Endothelial cell of umbilical vein (primary cell): ENCODE measurements around the gene MADCAM1. TPM values are rescaled to one million over a fixed set of nuclear protein-coding genes. Genes with fewer than 3 reads are reported as not detected.

Experiments
- BruUV-seq: library from RNA; stranded (reverse); fragments of 400-500 nt; replicated peaks from 2 replicates; lab custom pipeline; 2021; lab: Mats Ljungman, UMichigan
- CTCF ChIA-PET: fragments of 300-600, 350-600 bp; sonication (Branson Sonifier 250); formaldehyde crosslinking; loops from one replicate; lab custom pipeline; 2021; ENCODE audit warnings: antibody characterized with exemption, inconsistent platforms; lab: Charles Lee
- POLR2A ChIA-PET: fragments of 300-600, 350-600 bp; sonication (Branson Sonifier 250); formaldehyde crosslinking; loops from one replicate; lab custom pipeline; 2021; ENCODE audit warnings: antibody characterized with exemption, inconsistent platforms; lab: Charles Lee
- DNase-seq: peaks from one replicate; pipeline ENCODE4 v3.0.0-alpha.2; 2011; ENCODE audit warnings: low read depth, low spot score
- FAIRE-seq: peaks from 2 replicates; lab custom pipeline; 2011; peaks lifted over from hg19 to GRCh38; lab: Jason Lieb, UNC
- H2AFZ ChIP-seq: 2 replicates; pipeline ENCODE4 v1.6.0; 2012; ENCODE audit warnings: low read depth, low read length, control low read depth, inconsistent platforms
- H3K27ac ChIP-seq: 2 replicates; pipeline ENCODE4 v1.5.1; 2011; ENCODE audit warnings: low read depth, mild to moderate bottlenecking, control low read depth, low read length, moderate library complexity; ENCODE audit not compliant: insufficient read depth
- H3K27me3 ChIP-seq, 2 experiments: 2 replicates each; pipeline versions ENCODE4 v1.6.0 to v1.6.1; 2011; ENCODE audit warnings: low read length in 2 of 2, mixed read lengths in 1 of 2; ENCODE audit not compliant: control insufficient read depth in 2 of 2, insufficient read depth in 2 of 2
- H3K36me3 ChIP-seq, 2 experiments: 2 replicates in 1 of 2; 3 replicates in 1 of 2; pipeline ENCODE4 v1.5.1; 2011; ENCODE audit warnings: low read length in 2 of 2, mild to moderate bottlenecking in 1 of 2, moderate library complexity in 1 of 2; ENCODE audit not compliant: control insufficient read depth in 2 of 2, insufficient read depth in 2 of 2; ENCODE audit errors: extremely low read depth in 1 of 2
- H3K4me1 ChIP-seq: 3 replicates; pipeline ENCODE4 v1.5.1; 2011; ENCODE audit warnings: mild to moderate bottlenecking, low read length; ENCODE audit not compliant: control insufficient read depth, insufficient read depth; ENCODE audit errors: extremely low read depth
- H3K4me2 ChIP-seq: 2 replicates; pipeline ENCODE4 v1.6.1; 2011; ENCODE audit warnings: low read length, control low read depth, mixed read lengths; ENCODE audit not compliant: insufficient read depth
- H3K4me3 ChIP-seq, 3 experiments: fragments of 200-600 bp in 1 of 3; sonication (generic), shearing (Covaris generic) in 1 of 3; replicated peaks in 1 of 3; 2 replicates each; pipeline ENCODE4 v1.5.1; 2011 to 2016; ENCODE audit warnings: control low read depth in 3 of 3, low read length in 3 of 3, mild to moderate bottlenecking in 2 of 3, inconsistent platforms in 1 of 3, low read depth in 1 of 3, moderate library complexity in 1 of 3; ENCODE audit not compliant: insufficient read depth in 1 of 3
- H3K79me2 ChIP-seq: 2 replicates; pipeline ENCODE4 v1.6.0; 2012; ENCODE audit warnings: low read length, inconsistent platforms; ENCODE audit not compliant: control insufficient read depth, insufficient read depth
- H3K9ac ChIP-seq: replicated peaks from 2 replicates; pipeline ENCODE3; 2011; ENCODE audit warnings: low read length, control low read depth; ENCODE audit not compliant: insufficient read depth; ENCODE audit errors: extremely low read depth
- H3K9me1 ChIP-seq: replicated peaks from 3 replicates; pipeline ENCODE4 v1.6.0; 2011; ENCODE audit warnings: mild to moderate bottlenecking, low read length; ENCODE audit not compliant: control insufficient read depth, insufficient read depth; ENCODE audit errors: extremely low read depth
- H3K9me3 ChIP-seq: replicated peaks from 2 replicates; pipeline ENCODE4 v1.5.1; 2012; ENCODE audit warnings: low read length, inconsistent platforms; ENCODE audit not compliant: control insufficient read depth, insufficient read depth
- H4K20me1 ChIP-seq: replicated peaks from 2 replicates; pipeline ENCODE3; 2011; ENCODE audit warnings: mild to moderate bottlenecking, low read length; ENCODE audit not compliant: control insufficient read depth, insufficient read depth; ENCODE audit errors: extremely low read depth
- EZH2 ChIP-seq: IDR thresholded peaks from 2 replicates; pipeline ENCODE4 v1.6.1; 2012; ENCODE audit warnings: borderline replicate concordance, low read depth, mild to moderate bottlenecking, moderate library complexity, low read length, inconsistent platforms; ENCODE audit not compliant: severe bottlenecking
- FOS ChIP-seq: IDR thresholded peaks from 2 replicates; pipeline ENCODE4 v1.6.1; 2011; ENCODE audit warnings: mild to moderate bottlenecking, low read length, moderate library complexity, borderline replicate concordance; ENCODE audit not compliant: insufficient read depth
- GATA2 ChIP-seq: IDR thresholded peaks from 2 replicates; pipeline ENCODE4 v1.7.0; 2011; ENCODE audit warnings: low read depth, mild to moderate bottlenecking, moderate library complexity, mixed read lengths, low read length; ENCODE audit not compliant: insufficient read length, insufficient read depth
- JUN ChIP-seq: IDR thresholded peaks from 2 replicates; pipeline ENCODE4 v1.6.1; 2011; ENCODE audit warnings: borderline replicate concordance, low read depth; ENCODE audit not compliant: insufficient read length, insufficient read depth
- MYC ChIP-seq: IDR thresholded peaks from one replicate; pipeline ENCODE4 v1.6.1; 2011; ENCODE audit warnings: mild to moderate bottlenecking, low read depth, low read length
- POLR2A ChIP-seq: IDR thresholded peaks from 2 replicates; pipeline ENCODE4 v1.6.1; 2012; ENCODE audit warnings: low read depth, mild to moderate bottlenecking, control low read depth, low read length
- POLR2AphosphoS5 ChIP-seq: IDR thresholded peaks from 2 replicates; pipeline ENCODE4 v1.6.1; 2012; ENCODE audit warnings: low read depth, mild to moderate bottlenecking, control low read depth, low read length, moderate library complexity; ENCODE audit not compliant: insufficient read depth
- dilution Hi-C: fragments of 300-500 bp; cut with MboI; formaldehyde crosslinking; loops from one replicate; pipeline ENCODE4 v1.15.0; 2019; ENCODE audit warnings: low sequenced_read_pairs; ENCODE audit not compliant: extremely low pct_ligation_motif_present
- intact Hi-C: fragments of 100-400 bp; cut with micrococcal nuclease; formaldehyde crosslinking; loops from one replicate; pipeline ENCODE4 v1.10.0; 2022
- polyA plus RNA-seq, 4 experiments: library from polyadenylated mRNA; depleted of rRNA in 3 of 4; stranded (reverse) in 3 of 4; unstranded in 1 of 4; fragments of >200 nt; gene quantifications; 2 replicates each; pipeline versions ENCODE4 v1.2.1 to v1.2.3, GENCODE V29; 2011 to 2012; ENCODE audit warnings: missing spikeins in 1 of 4
- total RNA-seq: library from RNA; stranded (reverse); gene quantifications from 2 replicates; pipeline ENCODE4 v1.2.3, GENCODE V29; 2021
- TF ChIP-seq, protein P1 (sequence below), 2 donors: IDR thresholded peaks; 1 replicate in 1 of 2; 2 replicates in 1 of 2; pipeline ENCODE4 v1.5.1; 2011; ENCODE audit warnings: low read length in 2 of 2, mild to moderate bottlenecking in 2 of 2, moderate library complexity in 2 of 2, control low read depth in 1 of 2, inconsistent platforms in 1 of 2, low read depth in 1 of 2; ENCODE audit not compliant: insufficient read depth in 1 of 2; ENCODE audit errors: extremely low read depth in 1 of 2
- TF ChIP-seq, protein P2 (sequence below): IDR thresholded peaks from 2 replicates; pipeline ENCODE4 v1.6.1; 2011; ENCODE audit not compliant: insufficient read depth, insufficient read length

MADCAM1 gene
- total and polyA plus RNA-seq, 2 donors (not counting 3 experiments of a cell fraction or from before 2014, with no cell fraction given) = 0.07 to 0.31 TPM

DNA sequence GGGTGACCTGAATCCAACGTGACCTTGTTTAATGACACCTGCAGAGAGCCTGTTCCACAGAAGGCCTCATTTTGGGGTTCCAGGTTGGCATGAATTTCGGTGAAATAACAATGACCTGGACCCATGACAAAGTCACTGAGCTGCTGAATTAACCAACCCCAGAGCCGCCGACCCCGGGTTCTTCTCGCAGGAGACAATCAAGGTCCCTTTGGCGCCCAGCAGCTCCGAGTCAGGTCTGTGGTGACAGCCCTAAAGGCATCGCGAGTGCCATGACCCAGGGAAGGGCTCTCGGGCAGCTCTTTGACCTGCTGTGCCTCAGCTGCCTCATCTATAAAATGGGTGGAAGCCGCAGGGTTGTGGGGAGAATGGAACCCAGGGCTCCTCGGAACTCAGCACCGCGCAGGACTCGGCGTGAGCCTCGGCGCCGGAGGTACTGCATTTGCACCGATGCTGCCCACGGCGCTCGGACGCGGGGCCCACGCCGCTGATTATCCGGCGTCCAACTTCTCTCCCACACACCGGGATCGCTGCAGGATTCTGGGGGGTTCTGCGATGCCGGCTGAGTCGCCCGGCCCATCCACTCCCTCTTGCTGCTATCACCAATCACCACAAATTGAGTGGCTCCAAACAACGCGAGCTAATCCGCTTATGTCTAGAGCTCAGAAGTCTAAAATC lies 41.1 kb upstream of the MADCAM1 start:
- BruUV-seq = no TSS peak
- Histone ChIP-seq H3K27me3 (peaks cover 0 to 5% of the 10 kb centered on the region in 2 experiments), H3K4me3 (no peak overlapping the region), H4K20me1 (no peaks in the 10 kb centered on the region), H3K79me2 (no peaks in the 10 kb centered on the region), H3K9me1 (no peaks in the 10 kb centered on the region), H3K9ac (no peak overlapping the region), H3K4me2 (no peak overlapping the region), H3K4me1 (no peaks in the 10 kb centered on the region), H3K9me3 (no peaks in the 10 kb centered on the region), H3K36me3 (no peaks in the 10 kb centered on the region), H2AFZ (no peak overlapping the region), H3K27ac (no peak overlapping the region)
- DNase-seq = no peak
- intact Hi-C loops (no loop called here), dilution Hi-C loops (no loop called here)
- TF ChIP-seq GATA2 (no peak), EZH2 (no peak), JUN (no peak), POLR2A (no peak), POLR2AphosphoS5 (no peak), FOS (no peak), MYC (no peak)
- TF ChIP-seq, protein P1, sequence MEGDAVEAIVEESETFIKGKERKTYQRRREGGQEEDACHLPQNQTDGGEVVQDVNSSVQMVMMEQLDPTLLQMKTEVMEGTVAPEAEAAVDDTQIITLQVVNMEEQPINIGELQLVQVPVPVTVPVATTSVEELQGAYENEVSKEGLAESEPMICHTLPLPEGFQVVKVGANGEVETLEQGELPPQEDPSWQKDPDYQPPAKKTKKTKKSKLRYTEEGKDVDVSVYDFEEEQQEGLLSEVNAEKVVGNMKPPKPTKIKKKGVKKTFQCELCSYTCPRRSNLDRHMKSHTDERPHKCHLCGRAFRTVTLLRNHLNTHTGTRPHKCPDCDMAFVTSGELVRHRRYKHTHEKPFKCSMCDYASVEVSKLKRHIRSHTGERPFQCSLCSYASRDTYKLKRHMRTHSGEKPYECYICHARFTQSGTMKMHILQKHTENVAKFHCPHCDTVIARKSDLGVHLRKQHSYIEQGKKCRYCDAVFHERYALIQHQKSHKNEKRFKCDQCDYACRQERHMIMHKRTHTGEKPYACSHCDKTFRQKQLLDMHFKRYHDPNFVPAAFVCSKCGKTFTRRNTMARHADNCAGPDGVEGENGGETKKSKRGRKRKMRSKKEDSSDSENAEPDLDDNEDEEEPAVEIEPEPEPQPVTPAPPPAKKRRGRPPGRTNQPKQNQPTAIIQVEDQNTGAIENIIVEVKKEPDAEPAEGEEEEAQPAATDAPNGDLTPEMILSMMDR (IDR thresholded peaks at IDR 0.05; ENCODE audit: extremely low read depth in 1 of 2, insufficient read depth in 1 of 2, low read depth in 1 of 2, low read length in 2 of 2) = no peak
- TF ChIP-seq, protein P2, sequence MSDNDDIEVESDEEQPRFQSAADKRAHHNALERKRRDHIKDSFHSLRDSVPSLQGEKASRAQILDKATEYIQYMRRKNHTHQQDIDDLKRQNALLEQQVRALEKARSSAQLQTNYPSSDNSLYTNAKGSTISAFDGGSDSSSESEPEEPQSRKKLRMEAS = no peak
- FAIRE-seq = no peak
- CTCF ChIA-PET = interaction anchor here (1.6 kb wide), 1 partner anchor 51 kb away, joined by 4 read pairs; no protein-coding TSS in a partner anchor
- POLR2A ChIA-PET = no interaction called here
